ENCODE results near the gene DPH6.

The DPH6 gene

GRCh38 chr15:35325374-35325941 is 220.5 kb downstream of the DPH6 start:
- FAIRE-seq: no peak

- no peak for FAIRE-seq
Observed at GRCh38 chr15:35323141-35323540, 222.8 kb downstream of the DPH6 start.

- no peak for FAIRE-seq
Observed at GRCh38 chr15:35321926-35322325, 224.0 kb downstream of the DPH6 start.

- no peak for FAIRE-seq
Observed at GRCh38 chr15:35320911-35321310, 225.1 kb downstream of the DPH6 start.
